SH-SY5Y (cell line): ENCODE results near the gene SLC2A6.

Source experiments
- GATA2 ChIP-seq: IDR thresholded peaks from 2 replicates; pipeline ENCODE4 v1.6.1; 2011; ENCODE audit warnings: mild to moderate bottlenecking, low read depth, low read length
- GATA3 ChIP-seq: IDR thresholded peaks from 2 replicates; pipeline ENCODE4 v1.6.1; 2011; ENCODE audit warnings: low read depth, mild to moderate bottlenecking, low read length, moderate library complexity

DNA sequence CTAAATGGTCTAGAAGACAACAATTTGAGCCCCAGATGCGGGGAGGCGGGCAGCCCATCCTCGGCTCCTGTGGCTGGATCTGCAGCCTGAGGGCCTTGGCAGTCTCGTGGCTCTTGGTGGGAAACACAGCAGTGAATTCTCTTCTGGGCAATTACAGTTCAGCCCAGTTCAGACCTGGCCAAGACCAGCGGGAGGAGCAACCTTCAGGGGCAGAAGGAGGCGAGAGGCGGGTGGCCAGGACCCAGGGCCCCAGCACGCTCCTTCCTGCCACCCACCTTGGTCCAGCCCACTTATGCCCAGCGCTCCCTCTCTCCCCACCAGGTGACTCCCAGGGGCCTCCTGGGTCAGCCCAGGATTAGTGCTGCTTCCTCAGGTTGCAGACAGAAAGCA is 38.1 kb upstream of the SLC2A6 start:
- TF ChIP-seq GATA3 (no peak), GATA2 (no peak)
